Mammary epithelial cell (primary cell): Measurements from ENCODE around the gene CDC73.

Experiments used
- EZH2 ChIP-seq: IDR thresholded peaks from 2 replicates; pipeline ENCODE4 v1.6.1; 2012; ENCODE audit warnings: low read length, inconsistent platforms, borderline replicate concordance
- TF ChIP-seq, protein P1 (sequence below), 2 donors: IDR thresholded peaks in 1 of 2; conservative IDR thresholded peaks in 1 of 2; 2 replicates each; pipeline ENCODE4 v1.5.1; 2011 to 2012; ENCODE audit warnings: inconsistent platforms in 2 of 2, low read length in 2 of 2, mild to moderate bottlenecking in 2 of 2, control low read depth in 1 of 2, low read depth in 1 of 2; ENCODE audit not compliant: insufficient read depth in 1 of 2; ENCODE audit errors: extremely low read depth in 1 of 2

DNA sequence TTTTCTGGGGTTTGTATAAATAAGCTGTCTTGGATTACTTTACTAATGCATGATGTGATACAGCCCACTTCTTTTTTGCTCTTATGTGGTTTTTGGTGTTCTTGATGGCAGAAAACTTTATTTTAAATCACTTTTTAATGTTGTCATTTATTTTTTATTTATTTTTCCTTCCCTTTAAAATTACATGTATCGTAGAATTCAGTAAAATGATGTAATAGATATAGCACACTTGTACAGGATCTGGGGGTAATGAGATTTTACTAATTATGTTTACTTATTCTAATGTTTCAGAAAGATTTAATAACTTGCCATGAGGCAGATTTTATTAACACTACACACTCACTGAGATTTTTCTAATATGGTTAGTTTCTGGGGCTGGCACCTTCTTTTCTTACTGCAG, 65.3 kb downstream of the CDC73 start:
- TF ChIP-seq, protein P1, sequence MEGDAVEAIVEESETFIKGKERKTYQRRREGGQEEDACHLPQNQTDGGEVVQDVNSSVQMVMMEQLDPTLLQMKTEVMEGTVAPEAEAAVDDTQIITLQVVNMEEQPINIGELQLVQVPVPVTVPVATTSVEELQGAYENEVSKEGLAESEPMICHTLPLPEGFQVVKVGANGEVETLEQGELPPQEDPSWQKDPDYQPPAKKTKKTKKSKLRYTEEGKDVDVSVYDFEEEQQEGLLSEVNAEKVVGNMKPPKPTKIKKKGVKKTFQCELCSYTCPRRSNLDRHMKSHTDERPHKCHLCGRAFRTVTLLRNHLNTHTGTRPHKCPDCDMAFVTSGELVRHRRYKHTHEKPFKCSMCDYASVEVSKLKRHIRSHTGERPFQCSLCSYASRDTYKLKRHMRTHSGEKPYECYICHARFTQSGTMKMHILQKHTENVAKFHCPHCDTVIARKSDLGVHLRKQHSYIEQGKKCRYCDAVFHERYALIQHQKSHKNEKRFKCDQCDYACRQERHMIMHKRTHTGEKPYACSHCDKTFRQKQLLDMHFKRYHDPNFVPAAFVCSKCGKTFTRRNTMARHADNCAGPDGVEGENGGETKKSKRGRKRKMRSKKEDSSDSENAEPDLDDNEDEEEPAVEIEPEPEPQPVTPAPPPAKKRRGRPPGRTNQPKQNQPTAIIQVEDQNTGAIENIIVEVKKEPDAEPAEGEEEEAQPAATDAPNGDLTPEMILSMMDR (conservative IDR thresholded peaks at IDR 0.05 in 1 of 2, IDR thresholded peaks at IDR 0.05 in 1 of 2; ENCODE audit: extremely low read depth in 1 of 2, insufficient read depth in 1 of 2, low read depth in 1 of 2, low read length in 2 of 2) = no peak
- TF ChIP-seq EZH2 = no peak
